Measurements from ENCODE around the gene FBLN1.

DNA sequence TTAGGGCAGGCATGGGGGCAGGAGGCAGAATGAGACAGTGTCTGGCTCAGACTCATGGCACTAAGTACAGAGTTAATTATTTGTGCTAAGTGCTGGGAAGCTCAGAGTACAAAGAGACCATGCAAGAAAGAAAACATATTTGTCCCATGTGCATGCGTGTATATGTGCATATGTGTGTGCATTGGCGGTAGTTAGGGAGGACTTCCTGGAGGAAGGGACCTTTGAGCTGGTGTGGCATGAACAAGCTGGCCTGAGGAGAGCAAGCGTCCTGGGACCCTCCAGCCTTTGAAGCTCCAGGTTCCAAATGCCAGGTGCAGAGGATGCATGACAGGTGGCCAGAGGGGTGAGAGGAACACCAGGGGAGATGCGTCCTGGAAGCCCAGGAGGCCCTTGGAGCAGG lies 6.1 kb downstream of the FBLN1 start:
- TF ChIP-seq, protein P1, sequence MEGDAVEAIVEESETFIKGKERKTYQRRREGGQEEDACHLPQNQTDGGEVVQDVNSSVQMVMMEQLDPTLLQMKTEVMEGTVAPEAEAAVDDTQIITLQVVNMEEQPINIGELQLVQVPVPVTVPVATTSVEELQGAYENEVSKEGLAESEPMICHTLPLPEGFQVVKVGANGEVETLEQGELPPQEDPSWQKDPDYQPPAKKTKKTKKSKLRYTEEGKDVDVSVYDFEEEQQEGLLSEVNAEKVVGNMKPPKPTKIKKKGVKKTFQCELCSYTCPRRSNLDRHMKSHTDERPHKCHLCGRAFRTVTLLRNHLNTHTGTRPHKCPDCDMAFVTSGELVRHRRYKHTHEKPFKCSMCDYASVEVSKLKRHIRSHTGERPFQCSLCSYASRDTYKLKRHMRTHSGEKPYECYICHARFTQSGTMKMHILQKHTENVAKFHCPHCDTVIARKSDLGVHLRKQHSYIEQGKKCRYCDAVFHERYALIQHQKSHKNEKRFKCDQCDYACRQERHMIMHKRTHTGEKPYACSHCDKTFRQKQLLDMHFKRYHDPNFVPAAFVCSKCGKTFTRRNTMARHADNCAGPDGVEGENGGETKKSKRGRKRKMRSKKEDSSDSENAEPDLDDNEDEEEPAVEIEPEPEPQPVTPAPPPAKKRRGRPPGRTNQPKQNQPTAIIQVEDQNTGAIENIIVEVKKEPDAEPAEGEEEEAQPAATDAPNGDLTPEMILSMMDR (IDR thresholded peaks at IDR 0.05) = no peak
- no peak for TF ChIP-seq POLR2A (IDR thresholded peaks at IDR 0.05)
- no peak for TF ChIP-seq POLR2AphosphoS5 (IDR thresholded peaks at IDR 0.05)
